IPS-18c (cell line): ENCODE results near the gene DYNC1LI2.
"Not testable (repeated sequence)": the region's sequence is repeated elsewhere in the genome, so short reads cannot be mapped to it uniquely, and the experiment has no call there.

Experiments
- H3K4me3 ChIP-seq: 2 replicates; pipeline ENCODE4 v1.7.0; 2013; ENCODE audit warnings: low read depth, mild to moderate bottlenecking, low read length, moderate library complexity; ENCODE audit not compliant: insufficient read depth
- H3K9me3 ChIP-seq: one replicate; pipeline ENCODE4 v1.6.1; 2013; ENCODE audit warnings: mild to moderate bottlenecking, low read length, moderate library complexity; ENCODE audit not compliant: control insufficient read depth, insufficient read depth

Gene DYNC1LI2

GRCh38 chr16:66751303-66751991 lies at the start of gene DYNC1LI2:
DYNC1LI2 (minus strand) TSS chr16:66751609; CDS start chr16:66751591, 18 bp downstream.
- peaks cover 2% of the 10 kb centered on the region for H3K9me3 ChIP-seq
- H3K4me3 ChIP-seq: peak within 1 kb of the TSS; percentile 92

DNA sequence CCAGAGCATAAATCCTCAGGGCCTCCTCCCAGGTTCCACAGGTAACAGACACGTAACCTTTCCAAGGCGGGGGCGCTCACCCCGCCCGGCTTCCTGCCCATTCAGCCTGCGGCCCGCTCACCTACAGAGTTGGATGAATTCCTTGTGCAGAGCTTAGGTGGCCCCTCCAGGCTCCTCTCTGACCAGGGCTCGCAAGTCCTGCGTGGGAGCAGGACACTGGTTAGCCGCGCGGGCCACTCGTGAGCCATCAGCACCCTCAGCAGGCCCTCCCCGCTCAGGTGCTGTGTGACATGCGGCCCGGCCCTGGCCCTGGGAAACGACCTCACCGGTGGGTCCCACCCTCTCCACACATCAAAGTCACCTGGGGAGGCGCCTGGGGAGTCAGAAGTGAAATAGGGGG lies 49.4 kb upstream of the DYNC1LI2 start:
- H3K4me3 ChIP-seq: no peak overlapping the region

GRCh38 chr16:66798161-66798560 lies 46.8 kb upstream of the DYNC1LI2 start:
- Histone ChIP-seq H3K9me3 (no peaks in the 10 kb centered on the region), H3K4me3 (no peak overlapping the region)

More for the DNA sequence above, 49.4 kb upstream of the DYNC1LI2 start:
- H3K9me3 ChIP-seq: no peaks in the 10 kb centered on the region

- H3K4me3 ChIP-seq, H3K9me3 ChIP-seq: not testable (repeated sequence)
These were observed 42.6 kb upstream of the DYNC1LI2 start for GRCh38 chr16:66793984-66794383.

- no peaks in the 10 kb centered on the region for H3K9me3 ChIP-seq
These were observed 38.8 kb upstream of the DYNC1LI2 start for GRCh38 chr16:66790130-66790733.

GRCh38 chr16:66787427-66787826 lies 36.0 kb upstream of the DYNC1LI2 start:
- no peak overlapping the region for H3K4me3 ChIP-seq
- no peaks in the 10 kb centered on the region for H3K9me3 ChIP-seq

More at GRCh38 chr16:66790130-66790733, 38.8 kb upstream of the DYNC1LI2 start:
- H3K4me3 ChIP-seq: no peak overlapping the region

DNA sequence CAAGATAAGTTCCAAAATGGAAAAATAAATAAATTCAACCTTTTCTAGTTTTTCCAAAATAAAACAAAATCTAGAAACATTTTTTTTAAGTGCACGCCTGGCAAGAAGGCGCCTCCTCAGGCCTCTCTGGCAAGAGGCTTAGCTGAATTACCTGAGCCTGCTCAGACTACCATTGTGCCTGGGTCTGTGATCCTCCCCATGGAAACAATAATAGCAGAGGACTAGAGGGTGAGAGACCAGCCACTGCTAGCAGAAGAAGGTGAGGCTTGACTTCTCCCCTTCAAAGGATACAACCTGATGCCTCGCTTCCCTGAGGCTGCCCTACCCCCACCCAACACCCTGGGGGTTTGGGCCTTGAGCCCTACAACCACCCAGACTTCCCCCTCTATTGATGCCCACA lies 35.1 kb upstream of the DYNC1LI2 start:
- Histone ChIP-seq H3K9me3 (no peaks in the 10 kb centered on the region), H3K4me3 (no peak overlapping the region)

DNA sequence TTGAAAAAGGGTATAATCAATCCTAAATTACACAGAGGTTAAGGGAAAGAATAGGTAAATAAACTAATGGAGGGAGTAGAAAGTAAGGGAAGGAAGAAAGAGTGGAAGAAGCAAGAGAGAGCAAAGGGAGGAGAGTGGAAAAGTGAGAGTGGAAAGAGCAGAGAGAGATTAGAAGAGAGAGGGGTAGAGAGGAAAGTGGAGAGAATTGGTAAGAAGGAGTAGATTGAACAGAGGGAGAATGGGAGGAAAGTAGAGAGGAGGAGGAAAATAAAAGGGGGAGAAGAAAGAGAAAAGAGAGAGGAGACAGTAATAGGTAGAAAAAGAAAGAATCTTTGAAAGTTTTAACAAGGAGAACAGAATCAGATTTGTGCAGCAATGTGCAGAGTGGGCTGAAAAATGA lies 25.0 kb upstream of the DYNC1LI2 start:
- H3K9me3 ChIP-seq: no peaks in the 10 kb centered on the region

DNA sequence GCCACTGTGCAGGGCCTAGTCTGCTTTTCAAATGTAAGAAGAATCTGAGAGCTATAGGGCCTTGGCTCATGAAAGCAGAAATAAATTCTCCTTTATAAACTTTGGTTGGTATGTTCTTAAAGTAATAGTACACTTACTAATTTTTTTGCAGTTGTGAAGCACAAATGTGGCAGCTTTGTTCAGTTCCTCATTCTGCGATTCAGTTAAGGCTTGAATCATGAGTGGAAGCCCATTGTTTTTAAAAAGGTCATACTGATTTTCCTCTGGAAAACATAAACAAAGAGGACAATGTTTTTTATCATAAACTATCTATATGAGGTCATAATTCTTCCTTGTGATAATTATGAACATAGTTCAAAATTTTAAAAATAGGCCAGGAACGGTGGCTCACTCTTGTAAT lies 23.6 kb upstream of the DYNC1LI2 start:
- Histone ChIP-seq H3K4me3 (no peak overlapping the region), H3K9me3 (no peaks in the 10 kb centered on the region)

More for the DNA sequence above, 25.0 kb upstream of the DYNC1LI2 start:
- H3K4me3 ChIP-seq: no peak overlapping the region

- Histone ChIP-seq H3K4me3 (no peak overlapping the region), H3K9me3 (no peaks in the 10 kb centered on the region)
These were observed 6.7 kb upstream of the DYNC1LI2 start for GRCh38 chr16:66758086-66758485.

GRCh38 chr16:66754819-66755218 lies 3.4 kb upstream of the DYNC1LI2 start:
- H3K4me3 ChIP-seq: no peak overlapping the region
- H3K9me3 ChIP-seq: peaks cover 2% of the 10 kb centered on the region

GRCh38 chr16:66754211-66754610 lies 2.8 kb upstream of the DYNC1LI2 start:
- Histone ChIP-seq H3K4me3 (no peak overlapping the region), H3K9me3 (peaks cover 2% of the 10 kb centered on the region)

DNA sequence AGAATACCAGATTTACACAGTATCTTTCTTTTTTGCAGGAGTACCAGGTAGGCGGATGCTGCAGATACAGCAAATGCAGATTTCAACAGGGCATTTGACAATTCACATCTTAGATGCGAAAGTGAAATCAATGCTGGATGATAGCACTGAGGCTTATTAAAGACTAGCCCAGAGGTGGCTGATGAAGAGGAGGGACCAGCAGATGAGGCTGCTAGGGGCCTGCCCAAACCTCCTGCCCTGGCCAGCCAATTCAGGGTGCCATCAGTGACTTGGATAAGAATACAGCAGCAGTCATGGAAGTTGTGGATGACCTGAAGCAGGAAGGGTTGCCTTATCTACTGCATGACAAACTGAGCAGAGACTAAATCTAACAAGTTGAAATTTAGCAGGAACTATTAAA lies 1.5 kb upstream of the DYNC1LI2 start:
- peaks cover 2% of the 10 kb centered on the region for H3K9me3 ChIP-seq
- H3K4me3 ChIP-seq: no peak overlapping the region

DNA sequence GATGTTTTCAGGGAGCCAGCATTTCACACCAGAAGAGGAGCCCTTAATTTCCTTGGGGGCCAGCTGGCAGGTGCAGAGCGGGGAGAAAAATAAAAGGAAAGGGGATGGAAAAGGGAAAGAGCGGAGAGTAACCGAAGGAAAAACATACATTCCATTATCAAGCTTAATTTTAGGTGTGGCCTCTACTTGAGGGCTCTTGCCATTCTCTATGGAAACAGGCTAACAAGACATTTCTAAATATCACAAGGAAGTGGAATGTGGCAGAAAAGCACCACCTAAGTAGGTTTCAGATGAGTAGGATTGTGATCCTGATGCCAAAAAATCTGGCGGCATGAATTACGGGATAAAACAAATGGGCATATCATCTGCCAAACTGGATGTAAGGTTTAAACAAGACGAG lies 970 bp upstream of the DYNC1LI2 start:
- no peak overlapping the region for H3K4me3 ChIP-seq
- peaks cover 2% of the 10 kb centered on the region for H3K9me3 ChIP-seq

GRCh38 chr16:66751992-66752322 lies 548 bp upstream of the DYNC1LI2 start:
- no peak overlapping the region for H3K4me3 ChIP-seq
- H3K9me3 ChIP-seq: peaks cover 2% of the 10 kb centered on the region

GRCh38 chr16:66751053-66751302 lies 431 bp downstream of the DYNC1LI2 start:
- Histone ChIP-seq H3K9me3 (peaks cover 2% of the 10 kb centered on the region), H3K4me3 (peak overlapping the region; percentile 92)

DNA sequence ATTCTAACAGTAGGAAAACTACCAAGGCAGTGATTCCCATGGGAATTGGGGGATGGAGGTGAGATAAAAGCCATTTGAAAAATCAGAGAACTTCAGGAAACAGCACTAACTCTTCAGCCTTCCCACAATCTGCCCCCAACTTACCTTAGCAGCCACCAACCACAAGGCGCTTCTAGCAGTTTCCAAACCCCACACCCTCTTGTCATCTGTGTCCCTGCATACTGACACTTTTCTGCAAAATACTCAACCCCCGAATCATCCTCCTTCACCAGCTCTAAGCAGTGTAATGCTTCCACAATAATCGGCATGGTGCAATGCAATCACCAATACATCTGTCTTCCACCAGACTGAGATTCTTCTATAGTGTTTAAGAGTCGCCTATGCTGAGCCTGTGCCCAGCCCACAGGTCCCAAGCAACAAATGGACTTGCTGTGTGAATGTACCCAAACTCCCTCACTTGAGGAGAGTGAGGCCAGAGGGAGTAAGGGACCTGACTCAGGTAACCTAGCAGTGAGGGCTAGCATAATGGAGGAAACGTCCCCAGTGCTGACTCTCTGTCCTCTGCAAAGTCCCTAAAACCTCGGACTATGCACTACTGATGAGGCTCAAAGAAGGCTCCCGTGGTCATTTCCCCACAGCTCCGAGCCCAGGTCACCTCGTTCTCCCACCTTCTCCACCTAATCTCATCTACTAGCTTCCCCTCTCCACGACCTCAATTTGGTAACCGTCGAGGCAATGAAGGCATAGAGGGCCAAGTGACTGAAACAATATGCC lies 943 bp downstream of the DYNC1LI2 start:
- Histone ChIP-seq H3K4me3 (peak overlapping the region; percentile 92), H3K9me3 (peaks cover 2% of the 10 kb centered on the region)

GRCh38 chr16:66746682-66747081 lies 4.7 kb downstream of the DYNC1LI2 start:
- H3K4me3 ChIP-seq: no peak overlapping the region
- H3K9me3 ChIP-seq: peaks cover 2% of the 10 kb centered on the region
